ENCODE results near the gene NPPC. TPM values are rescaled to one million over a fixed set of nuclear protein-coding genes. Genes with fewer than 3 reads are reported as not detected.

NPPC gene
- total and polyA plus RNA-seq, 2 of the 8 experiments (the other 6 are each of a cell fraction or from before 2014, with no cell fraction given): 1.3 to 4.7 TPM

GRCh38 chr2:231922311-231923009 is 3.7 kb downstream of the NPPC start:
- no peak for FAIRE-seq
- H3K27me3 ChIP-seq (replicated peaks in 1 of 4; ENCODE audit: control insufficient read depth in 3 of 4, extremely low read depth in 1 of 4, insufficient read depth in 3 of 4, low read length in 3 of 4): peaks cover 19 to 37% (median 31%) of the 10 kb centered on the region in 4 experiments
- H2BK120ac ChIP-seq (replicated peaks; ENCODE audit: low read depth, low read length): no peak overlapping the region

More at GRCh38 chr2:231922311-231923009, 3.7 kb downstream of the NPPC start:
- Histone ChIP-seq H4K91ac (replicated peaks; ENCODE audit: insufficient read length, low read length) (no peak overlapping the region), H3K56ac (replicated peaks; ENCODE audit: insufficient read length, low read depth, low read length) (no peak overlapping the region), H2AFZ (ENCODE audit: low read length) (no peak overlapping the region), H3K4ac (replicated peaks; ENCODE audit: insufficient read length, low read depth, low read length) (no peak overlapping the region), H3K27ac (ENCODE audit: low read depth, low read length) (no peak overlapping the region), H3K4me1 (replicated peaks in 1 of 4; ENCODE audit: control insufficient read depth in 3 of 4, insufficient read depth in 4 of 4, low read length in 3 of 4) (peaks cover 3 to 18% (median 14%) of the 10 kb centered on the region in 4 experiments), H4K5ac (ENCODE audit: insufficient read length, low read depth, low read length) (no peak overlapping the region), H3K23ac (ENCODE audit: insufficient read length) (no peak overlapping the region), H3K4me3 (ENCODE audit: extremely low read depth in 1 of 4, insufficient read depth in 2 of 4, low read depth in 3 of 4, low read length in 4 of 4) (no peak overlapping the region), H2BK15ac (ENCODE audit: low read length) (no peak overlapping the region), H4K20me1 (replicated peaks in 1 of 2; ENCODE audit: control insufficient read depth in 1 of 2, insufficient read depth in 2 of 2, low read length in 2 of 2) (peaks cover 0 to 2% of the 10 kb centered on the region in 2 experiments), H2BK20ac (ENCODE audit: low read length) (no peak overlapping the region), H3K9me3 (ENCODE audit: insufficient read depth in 2 of 2, low read depth in 1 of 2, low read length in 1 of 2) (no peaks in the 10 kb centered on the region), H3K36me3 (ENCODE audit: control insufficient read depth in 2 of 4, insufficient read depth in 4 of 4, low read length in 3 of 4) (no peaks in the 10 kb centered on the region), H3K9ac (replicated peaks in 1 of 4; ENCODE audit: extremely low read depth in 1 of 4, low read depth in 3 of 4, low read length in 3 of 4) (no peak overlapping the region), H3K79me2 (ENCODE audit: control insufficient read depth in 1 of 2, insufficient read depth in 2 of 2, low read length in 2 of 2) (no peaks in the 10 kb centered on the region), H3K4me2 (ENCODE audit: insufficient read depth in 1 of 2, low read depth in 2 of 2, low read length in 2 of 2) (no peak overlapping the region), H2BK5ac (ENCODE audit: low read depth, low read length) (no peak overlapping the region), H2AK5ac (ENCODE audit: low read depth, low read length) (no peak overlapping the region), H3K18ac (ENCODE audit: extremely low read depth, low read length) (no peak overlapping the region), H3K23me2 (ENCODE audit: low read depth, low read length) (peaks cover 20% of the 10 kb centered on the region), H3K14ac (ENCODE audit: insufficient read length) (no peak overlapping the region), H3K79me1 (ENCODE audit: low read depth, low read length) (no peaks in the 10 kb centered on the region), H4K8ac (ENCODE audit: extremely low read depth, insufficient read depth, low read length) (no peak overlapping the region), H2BK12ac (ENCODE audit: low read depth, low read length) (no peak overlapping the region)
- POLR2A ChIA-PET (ENCODE audit: partially characterized antibody): no interaction called here
- TF ChIP-seq CTBP2 (IDR thresholded peaks at IDR 0.05; ENCODE audit: borderline replicate concordance, insufficient read depth, insufficient read length, low read length) (no peak), CBX5 (IDR thresholded peaks at IDR 0.05; ENCODE audit: low read depth, low read length) (no peak), RNF2 (IDR thresholded peaks at IDR 0.05; ENCODE audit: borderline replicate concordance, low read depth, low read length, missing control alignments, poor library complexity, severe bottlenecking) (no peak), NRF1 (IDR thresholded peaks at IDR 0.05; ENCODE audit: low read depth, low read length) (no peak), SP2 (IDR thresholded peaks at IDR 0.05; ENCODE audit: low read length) (no peak), ASH2L (IDR thresholded peaks at IDR 0.05; ENCODE audit: low read length) (no peak), SIX5 (IDR thresholded peaks at IDR 0.05; ENCODE audit: low read depth, low read length) (no peak), PHF8 (conservative IDR thresholded peaks at IDR 0.05; ENCODE audit: low read depth, low read length) (no peak)
- CTCF ChIA-PET (ENCODE audit: partially characterized antibody): interaction anchor here (0.7 to 17.2 kb wide), 8 partner anchors 8 to 403 kb away, joined by 4 to 220 read pairs (median 10); no protein-coding TSS in a partner anchor
- no peak for DNase-seq (ENCODE audit: low read depth in 1 of 2, low spot score in 2 of 2)
- WGBS, 2 experiments (ENCODE audit: extremely low coverage in 1 of 2, insufficient coverage in 1 of 2, insufficient read length in 1 of 2, insufficient replicate concordance in 2 of 2, low coverage in 1 of 2, low lambda C conversion rate in 2 of 2, missing lambda C conversion rate in 1 of 2): 87% methylated on average over 15 of the region's 15 CpGs; no CpG with 5 or more reads in 1 of the 2 experiments

Measured in H1 (cell line).